HG02981 (cell line): ENCODE measurements around the gene KPNA5.
A peak's percentile ranks its signal among the peaks of the same experiment; 100 is the strongest.
"Not testable (repeated sequence)": the region's sequence is repeated elsewhere in the genome, so short reads cannot be mapped to it uniquely, and the experiment has no call there.

Experiments used
- ATAC-seq: cut with Tn5 transposase; IDR thresholded peaks from one replicate; pipeline ENCODE4 v1.9.1; 2021; ENCODE audit warnings: mild to moderate bottlenecking, moderate library complexity; ENCODE audit not compliant: unreplicated experiment

Gene KPNA5

GRCh38 chr6:116697480-116697879, 16.5 kb downstream of the KPNA5 start:
- peak; percentile 74 for ATAC-seq

GRCh38 chr6:116703888-116704287, 22.9 kb downstream of the KPNA5 start:
- ATAC-seq, result not testable (repeated sequence)

- no peak for ATAC-seq
Measured at GRCh38 chr6:116705917-116706316, 24.9 kb downstream of the KPNA5 start.

- no peak for ATAC-seq
Measured at GRCh38 chr6:116714296-116714695, 33.3 kb downstream of the KPNA5 start.

GRCh38 chr6:116714761-116715160, 33.8 kb downstream of the KPNA5 start:
- no peak for ATAC-seq

- no peak for ATAC-seq
Measured at GRCh38 chr6:116726947-116727346, 45.9 kb downstream of the KPNA5 start.

GRCh38 chr6:116730513-116730912, 49.5 kb downstream of the KPNA5 start:
- no peak for ATAC-seq

- no peak for ATAC-seq
Measured at GRCh38 chr6:116737004-116737403, 56.0 kb downstream of the KPNA5 start.

- not testable (repeated sequence) for ATAC-seq
Measured at GRCh38 chr6:116740486-116740885, 59.5 kb downstream of the KPNA5 start.

- no peak for ATAC-seq
Measured at GRCh38 chr6:116741571-116741970, 60.6 kb downstream of the KPNA5 start.

- no peak for ATAC-seq
Measured at GRCh38 chr6:116745176-116745575, 64.2 kb downstream of the KPNA5 start.

- no peak for ATAC-seq
Measured at GRCh38 chr6:116761779-116762178, 80.8 kb downstream of the KPNA5 start.

- no peak for ATAC-seq
Measured at GRCh38 chr6:116762235-116762634, 81.2 kb downstream of the KPNA5 start.

GRCh38 chr6:116763048-116763447, 82.0 kb downstream of the KPNA5 start:
- ATAC-seq, result no peak

- no peak for ATAC-seq
Measured at GRCh38 chr6:116763906-116764628, 83.1 kb downstream of the KPNA5 start.

- no peak for ATAC-seq
Measured at GRCh38 chr6:116764629-116764960, 83.6 kb downstream of the KPNA5 start.

GRCh38 chr6:116764961-116765841, 84.2 kb downstream of the KPNA5 start, which contains the start of gene FAM162B:
FAM162B (minus strand) TSS chr6:116765719; CDS start chr6:116765576, 143 bp downstream.
- ATAC-seq, result no peak

GRCh38 chr6:116766506-116767176, 85.6 kb downstream of the KPNA5 start:
- no peak for ATAC-seq

- no peak for ATAC-seq
Measured at GRCh38 chr6:116767715-116768114, 86.7 kb downstream of the KPNA5 start.

GRCh38 chr6:116772450-116772849, 91.4 kb downstream of the KPNA5 start:
- ATAC-seq, result no peak

- ATAC-seq, result no peak
Measured at GRCh38 chr6:116773886-116774285, 92.9 kb downstream of the KPNA5 start.
